Suprapubic skin (tissue), 4 donors: ENCODE measurements around the gene NME7.

Experiments used
- POLR2A ChIP-seq, 2 donors: fragments of 450-650 bp; IDR thresholded peaks; one replicate each; pipeline ENCODE4 v1.6.1; 2017; ENCODE audit warnings: antibody characterized with exemption in 2 of 2, mild to moderate bottlenecking in 2 of 2, moderate library complexity in 2 of 2
- POLR2AphosphoS5 ChIP-seq, 3 donors: sonication (generic); formaldehyde crosslinking; IDR thresholded peaks; one replicate each; pipeline ENCODE4 v1.6.1; 2017; ENCODE audit warnings: antibody characterized with exemption in 3 of 3
- TF ChIP-seq, protein P1 (sequence below), 2 donors: fragments of 200-600 bp in 1 of 2; fragments of 450-650 bp in 1 of 2; sonication (generic) in 1 of 2; IDR thresholded peaks; one replicate each; pipeline ENCODE4 v1.5.1; 2016 to 2019; ENCODE audit warnings: antibody characterized with exemption in 2 of 2, mild to moderate bottlenecking in 1 of 2, moderate library complexity in 1 of 2

DNA sequence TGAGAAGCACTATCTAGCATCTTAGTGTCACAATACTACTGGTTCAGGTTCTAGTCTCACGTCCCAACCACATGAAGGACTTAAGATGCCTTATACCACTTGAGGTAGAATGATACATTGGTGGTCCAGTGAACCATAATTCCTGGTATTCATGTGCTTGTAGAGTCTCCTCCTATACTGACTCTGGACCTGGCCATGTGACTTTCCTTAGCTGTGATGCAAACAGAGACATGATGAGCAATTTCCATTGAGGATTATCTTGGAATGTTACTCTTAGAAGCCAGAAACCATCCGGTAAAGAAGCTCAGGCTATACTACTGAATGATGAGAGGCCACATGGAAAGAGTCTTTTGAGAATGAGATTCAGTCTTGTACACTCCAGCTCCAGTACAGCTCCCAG, 105.7 kb downstream of the NME7 start:
- no peak for TF ChIP-seq POLR2AphosphoS5 (IDR thresholded peaks at IDR 0.05)
- TF ChIP-seq POLR2A (IDR thresholded peaks at IDR 0.05), result no peak
- TF ChIP-seq, protein P1, sequence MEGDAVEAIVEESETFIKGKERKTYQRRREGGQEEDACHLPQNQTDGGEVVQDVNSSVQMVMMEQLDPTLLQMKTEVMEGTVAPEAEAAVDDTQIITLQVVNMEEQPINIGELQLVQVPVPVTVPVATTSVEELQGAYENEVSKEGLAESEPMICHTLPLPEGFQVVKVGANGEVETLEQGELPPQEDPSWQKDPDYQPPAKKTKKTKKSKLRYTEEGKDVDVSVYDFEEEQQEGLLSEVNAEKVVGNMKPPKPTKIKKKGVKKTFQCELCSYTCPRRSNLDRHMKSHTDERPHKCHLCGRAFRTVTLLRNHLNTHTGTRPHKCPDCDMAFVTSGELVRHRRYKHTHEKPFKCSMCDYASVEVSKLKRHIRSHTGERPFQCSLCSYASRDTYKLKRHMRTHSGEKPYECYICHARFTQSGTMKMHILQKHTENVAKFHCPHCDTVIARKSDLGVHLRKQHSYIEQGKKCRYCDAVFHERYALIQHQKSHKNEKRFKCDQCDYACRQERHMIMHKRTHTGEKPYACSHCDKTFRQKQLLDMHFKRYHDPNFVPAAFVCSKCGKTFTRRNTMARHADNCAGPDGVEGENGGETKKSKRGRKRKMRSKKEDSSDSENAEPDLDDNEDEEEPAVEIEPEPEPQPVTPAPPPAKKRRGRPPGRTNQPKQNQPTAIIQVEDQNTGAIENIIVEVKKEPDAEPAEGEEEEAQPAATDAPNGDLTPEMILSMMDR (IDR thresholded peaks at IDR 0.05), result no peak
